NB4 (cell line): ENCODE data around the gene NUP42.

Experiments used
- DNase-seq: peaks from one replicate; pipeline ENCODE4 v3.0.0; 2010; ENCODE audit warnings: low read depth
- H3K4me3 ChIP-seq: one replicate; pipeline ENCODE4 v1.5.1; 2011; ENCODE audit warnings: mild to moderate bottlenecking, low read depth, low read length, moderate library complexity
- MYC ChIP-seq: IDR thresholded peaks from 2 replicates; pipeline ENCODE4 v1.6.1; 2011; ENCODE audit warnings: low read depth, low read length
- POLR2A ChIP-seq: IDR thresholded peaks from 2 replicates; pipeline ENCODE4 v1.6.1; 2011; ENCODE audit warnings: mild to moderate bottlenecking; ENCODE audit not compliant: insufficient read length; ENCODE audit errors: extremely low read depth
- TF ChIP-seq, protein P1 (sequence below): IDR thresholded peaks from 2 replicates; pipeline ENCODE4 v1.6.1; 2011; ENCODE audit warnings: low read depth, low read length
- TF ChIP-seq, protein P2 (sequence below): IDR thresholded peaks from one replicate; pipeline ENCODE4 v1.5.1; 2012; ENCODE audit warnings: low read depth, low read length

NUP42 gene

GRCh38 chr7:23175938-23176337 is 5.9 kb upstream of the NUP42 start:
- peak; percentile 68 for DNase-seq
- TF ChIP-seq, protein P1, sequence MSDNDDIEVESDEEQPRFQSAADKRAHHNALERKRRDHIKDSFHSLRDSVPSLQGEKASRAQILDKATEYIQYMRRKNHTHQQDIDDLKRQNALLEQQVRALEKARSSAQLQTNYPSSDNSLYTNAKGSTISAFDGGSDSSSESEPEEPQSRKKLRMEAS = no peak
- no peak for TF ChIP-seq POLR2A
- TF ChIP-seq MYC = no peak
- TF ChIP-seq, protein P2, sequence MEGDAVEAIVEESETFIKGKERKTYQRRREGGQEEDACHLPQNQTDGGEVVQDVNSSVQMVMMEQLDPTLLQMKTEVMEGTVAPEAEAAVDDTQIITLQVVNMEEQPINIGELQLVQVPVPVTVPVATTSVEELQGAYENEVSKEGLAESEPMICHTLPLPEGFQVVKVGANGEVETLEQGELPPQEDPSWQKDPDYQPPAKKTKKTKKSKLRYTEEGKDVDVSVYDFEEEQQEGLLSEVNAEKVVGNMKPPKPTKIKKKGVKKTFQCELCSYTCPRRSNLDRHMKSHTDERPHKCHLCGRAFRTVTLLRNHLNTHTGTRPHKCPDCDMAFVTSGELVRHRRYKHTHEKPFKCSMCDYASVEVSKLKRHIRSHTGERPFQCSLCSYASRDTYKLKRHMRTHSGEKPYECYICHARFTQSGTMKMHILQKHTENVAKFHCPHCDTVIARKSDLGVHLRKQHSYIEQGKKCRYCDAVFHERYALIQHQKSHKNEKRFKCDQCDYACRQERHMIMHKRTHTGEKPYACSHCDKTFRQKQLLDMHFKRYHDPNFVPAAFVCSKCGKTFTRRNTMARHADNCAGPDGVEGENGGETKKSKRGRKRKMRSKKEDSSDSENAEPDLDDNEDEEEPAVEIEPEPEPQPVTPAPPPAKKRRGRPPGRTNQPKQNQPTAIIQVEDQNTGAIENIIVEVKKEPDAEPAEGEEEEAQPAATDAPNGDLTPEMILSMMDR = no peak

GRCh38 chr7:23183279-23184012 is 1.6 kb downstream of the NUP42 start:
- peak; percentile 73 for DNase-seq
- TF ChIP-seq, protein P2 = no peak
- H3K4me3 ChIP-seq = peak overlapping the region; percentile 94

More at GRCh38 chr7:23175938-23176337, 5.9 kb upstream of the NUP42 start:
- no peak overlapping the region for H3K4me3 ChIP-seq

DNA sequence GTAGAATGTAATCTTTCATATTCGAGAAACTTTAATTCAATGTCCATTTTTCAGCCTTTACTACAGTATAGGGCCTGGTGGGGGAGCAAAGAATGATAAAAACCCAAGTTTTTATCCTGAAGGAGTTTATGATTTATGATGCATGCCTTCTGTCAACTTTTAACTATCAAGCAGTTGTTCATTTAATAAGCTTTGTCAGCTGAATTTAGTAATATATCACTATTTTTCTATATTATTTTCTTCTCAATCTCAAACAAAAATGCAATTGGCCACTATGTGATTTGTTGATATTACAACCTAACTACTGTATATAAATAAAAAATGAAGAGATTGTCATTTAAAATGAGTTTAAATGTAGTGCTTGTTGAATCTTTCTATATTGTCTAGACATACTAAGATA is 2.4 kb downstream of the NUP42 start:
- TF ChIP-seq, protein P2 = no peak
- TF ChIP-seq POLR2A = no peak
- no peak for TF ChIP-seq MYC
- TF ChIP-seq, protein P1 = no peak
- H3K4me3 ChIP-seq = peak overlapping the region; percentile 94
- no peak for DNase-seq

DNA sequence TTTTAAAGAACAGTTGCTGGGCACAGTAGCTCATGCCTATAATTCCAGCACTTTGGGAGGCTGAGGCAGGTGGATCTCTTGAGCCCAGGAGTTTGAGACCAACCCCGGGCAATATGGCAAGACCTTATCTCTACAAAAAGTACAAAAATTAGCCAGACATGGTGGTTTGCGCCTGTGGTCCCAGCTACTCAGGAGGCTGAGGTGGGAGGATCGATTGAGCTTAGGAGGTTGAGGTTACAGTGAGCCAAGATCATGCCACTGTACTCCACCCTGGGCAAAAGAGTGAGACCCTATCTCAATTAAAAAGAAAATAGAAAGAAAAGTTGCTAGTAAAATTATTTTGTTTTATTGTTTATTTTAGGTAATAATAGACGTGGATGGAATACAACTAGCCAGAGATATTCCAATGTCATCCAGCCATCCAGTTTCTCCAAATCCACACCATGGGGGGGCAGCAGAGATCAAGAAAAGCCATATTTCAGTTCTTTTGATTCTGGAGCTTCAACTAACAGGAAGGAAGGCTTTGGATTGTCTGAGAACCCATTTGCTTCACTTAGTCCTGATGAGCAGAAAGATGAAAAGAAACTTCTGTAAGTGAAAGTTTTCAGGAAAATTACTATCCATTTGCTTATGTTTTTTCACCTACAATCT is 3.0 kb downstream of the NUP42 start:
- peak; percentile 73 for DNase-seq
- no peak for TF ChIP-seq MYC
- TF ChIP-seq POLR2A = no peak
- TF ChIP-seq, protein P1 = no peak
- TF ChIP-seq, protein P2 = peak; percentile 62
- peak overlapping the region; percentile 94 for H3K4me3 ChIP-seq

DNA sequence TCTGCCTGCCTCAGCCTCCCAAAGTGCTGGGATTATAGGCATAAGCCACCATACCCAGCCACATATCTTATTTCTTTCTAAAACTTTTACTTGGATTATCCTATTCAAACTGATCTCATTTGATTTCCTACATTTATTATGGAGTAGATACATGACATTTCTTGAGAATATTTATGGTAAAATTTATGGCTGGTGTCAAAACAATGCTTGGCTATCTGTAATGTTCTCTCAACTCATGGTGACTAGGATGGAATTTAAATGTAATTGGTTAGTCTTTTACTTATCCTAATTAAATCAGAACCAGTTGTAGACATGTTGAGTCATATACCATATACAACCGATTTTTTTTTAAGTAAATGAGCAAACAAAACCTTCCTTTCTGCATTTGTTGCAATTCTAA is 4.1 kb downstream of the NUP42 start:
- TF ChIP-seq MYC (no peak), POLR2A (no peak)
- TF ChIP-seq, protein P2 = no peak
- TF ChIP-seq, protein P1 = no peak
- peak overlapping the region; percentile 22 for H3K4me3 ChIP-seq
- DNase-seq = no peak
